GM06990 (cell line): ENCODE measurements around the gene PYHIN1.
A peak's percentile ranks its signal among the peaks of the same experiment; 100 is the strongest.

ENCODE experiments used
- DNase-seq: peaks from one replicate; pipeline ENCODE4 v3.0.0-alpha.2; 2011; ENCODE audit not compliant: insufficient read length; ENCODE audit errors: extremely low read depth
- H3K27me3 ChIP-seq: replicated peaks from 2 replicates; pipeline ENCODE4 v1.6.0; 2011; ENCODE audit warnings: low read length; ENCODE audit not compliant: control insufficient read depth, insufficient read depth
- H3K36me3 ChIP-seq: 2 replicates; pipeline ENCODE4 v1.5.1; 2011; ENCODE audit warnings: low read length; ENCODE audit not compliant: control insufficient read depth, insufficient read depth
- H3K4me3 ChIP-seq: replicated peaks from 2 replicates; pipeline ENCODE4 v1.5.1; 2011; ENCODE audit warnings: low read depth, mild to moderate bottlenecking, control low read depth, low read length
- CTCF ChIP-seq: IDR thresholded peaks from 2 replicates; pipeline ENCODE4 v1.5.1; 2011; ENCODE audit warnings: low read length, control low read depth, mild to moderate bottlenecking, inconsistent platforms; ENCODE audit not compliant: insufficient read depth, poor library complexity, severe bottlenecking

The PYHIN1 gene

DNA sequence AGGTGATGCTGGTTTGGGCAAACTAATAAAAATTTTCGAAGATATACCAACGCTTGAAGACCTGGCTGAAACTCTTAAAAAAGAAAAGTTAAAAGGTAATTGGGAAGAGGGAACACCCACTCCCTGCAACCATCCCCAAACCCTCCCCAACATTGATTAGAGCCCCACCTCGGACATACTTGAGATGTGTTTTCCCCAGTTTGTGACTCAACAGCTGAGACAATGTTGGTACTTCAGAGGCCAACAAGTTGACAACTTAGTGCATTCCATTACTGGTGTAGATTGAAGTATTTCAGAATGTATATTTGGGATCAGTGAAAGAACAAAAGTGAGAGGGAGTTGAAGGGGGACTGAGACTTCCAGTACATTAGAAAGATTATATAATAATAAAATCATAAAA, 83.5 kb downstream of the PYHIN1 start:
- no peak for TF ChIP-seq CTCF
- Histone ChIP-seq H3K4me3 (peak overlapping the region; percentile 69), H3K36me3 (peaks cover 15% of the 10 kb centered on the region), H3K27me3 (no peaks in the 10 kb centered on the region)
- no peak for DNase-seq

GRCh38 chr1:159015440-159015909, 84.1 kb downstream of the PYHIN1 start:
- DNase-seq, result peak; percentile 61
- Histone ChIP-seq H3K27me3 (no peaks in the 10 kb centered on the region), H3K36me3 (peaks cover 17% of the 10 kb centered on the region), H3K4me3 (peak overlapping the region; percentile 32)
- TF ChIP-seq CTCF, result no peak

- Histone ChIP-seq H3K36me3 (peaks cover 14% of the 10 kb centered on the region), H3K4me3 (no peak overlapping the region), H3K27me3 (no peaks in the 10 kb centered on the region)
- no peak for DNase-seq
- no peak for TF ChIP-seq CTCF
These were observed 92.4 kb downstream of the PYHIN1 start for GRCh38 chr1:159023723-159024122.

DNA sequence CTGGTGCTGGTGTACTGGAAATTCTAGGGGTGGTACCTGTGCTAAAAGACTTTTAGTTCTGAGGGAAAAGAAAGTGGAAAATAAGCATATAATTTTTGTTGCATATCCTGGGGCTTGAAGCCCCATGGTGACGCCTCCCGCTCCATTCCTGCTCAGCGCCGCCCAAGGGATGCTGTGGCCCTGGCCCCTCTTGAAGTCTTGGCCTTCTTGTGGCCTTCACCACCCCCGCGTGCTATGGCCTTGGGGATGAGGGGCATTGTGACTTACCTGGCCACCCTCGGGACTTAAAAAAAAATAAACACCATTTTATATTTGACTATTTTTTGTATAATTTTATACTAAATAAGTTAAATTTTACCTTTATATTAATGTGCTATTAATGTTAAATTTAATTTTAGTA, 93.7 kb downstream of the PYHIN1 start:
- no peak overlapping the region for H3K4me3 ChIP-seq
- DNase-seq, result no peak
- TF ChIP-seq CTCF, result no peak
- peaks cover 13% of the 10 kb centered on the region for H3K36me3 ChIP-seq
- H3K27me3 ChIP-seq, result no peaks in the 10 kb centered on the region
